ENCODE results near the gene ALCAM.

DNA sequence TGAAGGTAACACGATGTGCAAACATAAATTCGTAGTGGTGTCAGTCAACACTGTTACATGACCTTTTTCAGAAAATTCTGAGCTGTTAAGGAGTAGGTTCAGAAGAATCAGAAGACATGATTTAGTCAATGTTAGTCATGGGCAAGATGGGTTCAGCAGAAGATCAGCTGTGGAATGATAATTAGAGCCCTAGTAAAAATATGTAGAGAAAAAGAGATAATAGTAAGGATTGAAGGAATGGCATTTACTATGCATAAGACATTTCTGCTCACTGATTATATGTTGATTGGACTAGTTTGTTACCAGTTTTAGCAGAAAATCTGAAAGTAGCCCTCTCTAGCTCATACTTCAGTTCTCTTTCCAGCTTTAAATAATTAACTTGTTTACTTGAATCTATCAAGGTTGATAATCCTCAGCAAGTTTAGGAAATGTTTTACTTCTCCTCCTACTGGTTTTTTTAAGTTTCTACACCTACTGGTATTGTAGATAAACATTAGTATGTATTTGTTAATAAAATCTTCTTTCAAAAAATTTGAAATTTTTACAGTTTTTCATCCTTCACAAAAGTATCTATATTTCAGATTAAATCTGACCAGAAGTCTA is 98.6 kb downstream of the ALCAM start:
- TF ChIP-seq, protein P1, sequence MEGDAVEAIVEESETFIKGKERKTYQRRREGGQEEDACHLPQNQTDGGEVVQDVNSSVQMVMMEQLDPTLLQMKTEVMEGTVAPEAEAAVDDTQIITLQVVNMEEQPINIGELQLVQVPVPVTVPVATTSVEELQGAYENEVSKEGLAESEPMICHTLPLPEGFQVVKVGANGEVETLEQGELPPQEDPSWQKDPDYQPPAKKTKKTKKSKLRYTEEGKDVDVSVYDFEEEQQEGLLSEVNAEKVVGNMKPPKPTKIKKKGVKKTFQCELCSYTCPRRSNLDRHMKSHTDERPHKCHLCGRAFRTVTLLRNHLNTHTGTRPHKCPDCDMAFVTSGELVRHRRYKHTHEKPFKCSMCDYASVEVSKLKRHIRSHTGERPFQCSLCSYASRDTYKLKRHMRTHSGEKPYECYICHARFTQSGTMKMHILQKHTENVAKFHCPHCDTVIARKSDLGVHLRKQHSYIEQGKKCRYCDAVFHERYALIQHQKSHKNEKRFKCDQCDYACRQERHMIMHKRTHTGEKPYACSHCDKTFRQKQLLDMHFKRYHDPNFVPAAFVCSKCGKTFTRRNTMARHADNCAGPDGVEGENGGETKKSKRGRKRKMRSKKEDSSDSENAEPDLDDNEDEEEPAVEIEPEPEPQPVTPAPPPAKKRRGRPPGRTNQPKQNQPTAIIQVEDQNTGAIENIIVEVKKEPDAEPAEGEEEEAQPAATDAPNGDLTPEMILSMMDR (IDR thresholded peaks at IDR 0.05) = no peak
- TF ChIP-seq POLR2A (IDR thresholded peaks at IDR 0.05) (no peak), EP300 (IDR thresholded peaks at IDR 0.05) (no peak)
